Eye (tissue), 1 donor: ENCODE data around the gene GTF3C5.

Experiments
- DNase-seq: peaks from one replicate; pipeline ENCODE4 v3.0.0-alpha.2; 2015

The GTF3C5 gene

DNA sequence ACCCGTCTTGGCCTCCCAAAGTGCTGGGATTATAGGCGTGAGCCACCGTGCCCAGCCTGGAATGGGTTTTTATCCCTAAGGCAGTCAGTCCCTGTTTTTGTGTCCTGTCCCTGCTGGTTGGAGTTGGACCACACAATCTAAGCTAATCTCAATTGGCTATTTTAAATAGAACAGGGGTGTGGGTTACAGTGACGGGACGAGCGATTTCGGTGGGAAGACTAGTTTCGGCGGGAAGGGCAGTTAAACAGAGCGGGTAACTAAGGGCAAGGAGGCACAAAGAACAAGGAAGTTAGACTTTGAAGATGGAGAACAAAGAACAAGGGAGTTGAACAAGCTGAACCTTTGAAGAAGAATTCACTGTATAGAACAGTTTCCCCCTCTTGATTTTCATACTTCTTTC, 1.4 kb downstream of the GTF3C5 start:
- no peak for DNase-seq

DNA sequence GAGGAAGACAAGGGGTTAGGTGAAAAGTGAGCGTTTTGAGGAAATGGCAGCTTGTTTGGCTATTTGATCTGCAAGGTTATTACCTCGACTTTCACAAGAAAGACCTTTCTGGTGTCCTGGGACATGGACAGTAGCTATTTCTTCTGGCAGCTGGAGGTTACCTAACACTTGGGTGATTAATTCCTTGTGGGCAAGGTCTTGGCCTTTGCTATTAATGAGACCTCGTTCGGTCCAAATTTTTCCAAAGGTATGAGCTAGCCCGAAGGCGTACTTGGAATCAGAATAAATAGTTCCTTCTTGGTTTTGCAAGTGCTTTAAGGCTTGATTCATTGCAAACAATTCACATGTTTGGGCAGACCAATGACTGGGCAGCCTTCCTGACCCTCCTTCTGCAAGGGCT, 4.9 kb downstream of the GTF3C5 start:
- no peak for DNase-seq

DNA sequence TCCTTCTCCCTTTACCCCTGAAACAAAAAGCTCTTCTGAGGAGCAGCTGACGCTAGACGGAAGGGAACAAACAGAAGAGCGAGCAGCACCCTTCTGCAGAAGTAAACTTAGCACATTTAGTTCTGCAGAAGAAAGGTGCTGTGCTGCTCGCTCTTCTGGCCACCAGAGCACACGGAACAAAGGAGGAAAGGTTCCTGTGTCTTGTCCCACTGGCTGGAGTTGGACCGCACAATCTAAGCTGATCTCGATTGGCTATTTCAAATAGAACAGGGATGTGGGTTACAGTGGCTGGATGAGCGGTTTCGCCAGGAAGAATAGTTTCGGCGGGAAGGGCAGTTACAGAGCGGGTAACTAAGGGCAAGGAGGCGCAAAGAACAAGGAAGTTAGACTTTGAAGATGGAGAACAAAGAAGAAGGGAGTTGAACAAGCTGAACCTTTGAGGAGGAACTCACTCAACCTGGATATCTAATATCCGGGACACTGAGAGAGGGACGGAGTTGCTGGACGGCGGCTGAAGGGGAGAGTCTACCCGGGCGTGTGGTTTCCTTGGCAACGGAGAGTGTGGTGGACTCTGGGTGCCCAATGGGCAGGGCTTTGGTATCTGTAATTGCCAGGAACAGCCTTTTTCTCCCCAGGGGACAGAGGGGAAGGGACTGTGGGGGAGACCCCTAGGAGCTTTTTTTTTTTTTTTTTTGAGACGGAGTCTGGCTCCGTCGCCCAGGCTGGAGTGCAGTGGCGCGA, 7.1 kb downstream of the GTF3C5 start:
- DNase-seq = no peak

DNA sequence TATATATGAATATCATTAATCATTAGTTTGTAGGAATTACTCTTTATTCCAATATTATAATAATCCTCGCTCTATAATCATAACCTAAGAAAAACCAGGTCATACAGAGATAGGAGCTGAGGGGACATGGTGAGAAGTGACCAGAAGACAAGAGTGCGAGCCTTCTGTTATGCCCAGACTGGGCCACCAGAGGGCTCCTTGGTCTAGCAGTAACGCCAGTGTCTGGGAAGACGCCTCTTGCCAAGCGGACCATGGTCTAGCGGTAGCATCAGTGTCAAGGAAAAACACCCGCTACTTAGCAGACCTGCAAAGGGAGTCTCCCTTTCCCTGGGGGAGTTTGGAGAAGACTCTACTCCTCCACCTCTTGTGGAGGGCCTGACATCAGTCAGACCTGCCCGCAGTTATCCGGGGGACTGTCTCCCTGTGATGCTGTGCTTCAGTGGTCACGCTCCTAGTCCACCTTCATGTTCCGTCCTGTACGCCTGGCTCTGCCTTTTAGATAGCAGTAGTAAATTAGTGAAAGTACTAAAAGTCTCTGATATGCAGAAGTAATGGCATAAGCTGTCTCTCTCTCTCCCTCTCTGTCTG, 10.2 kb downstream of the GTF3C5 start:
- DNase-seq = peak; percentile 51

DNA sequence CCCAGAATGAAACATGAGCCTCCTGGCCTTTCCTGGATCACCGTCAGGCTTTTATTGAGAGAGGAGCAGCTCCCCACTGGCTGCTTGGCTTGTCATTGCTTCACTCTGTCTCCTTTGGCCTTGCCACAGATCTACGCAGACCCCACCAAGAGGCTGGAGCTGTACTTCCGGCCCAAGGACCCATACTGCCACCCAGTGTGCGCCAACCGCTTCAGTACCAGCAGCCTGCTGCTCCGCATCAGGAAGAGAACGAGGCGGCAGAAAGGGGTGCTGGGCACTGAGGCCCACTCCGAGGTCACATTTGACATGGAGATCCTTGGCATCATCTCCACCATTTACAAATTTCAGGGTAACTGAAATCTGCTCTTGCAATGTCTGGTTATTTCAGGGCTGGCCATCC, 11.2 kb downstream of the GTF3C5 start:
- DNase-seq = no peak

DNA sequence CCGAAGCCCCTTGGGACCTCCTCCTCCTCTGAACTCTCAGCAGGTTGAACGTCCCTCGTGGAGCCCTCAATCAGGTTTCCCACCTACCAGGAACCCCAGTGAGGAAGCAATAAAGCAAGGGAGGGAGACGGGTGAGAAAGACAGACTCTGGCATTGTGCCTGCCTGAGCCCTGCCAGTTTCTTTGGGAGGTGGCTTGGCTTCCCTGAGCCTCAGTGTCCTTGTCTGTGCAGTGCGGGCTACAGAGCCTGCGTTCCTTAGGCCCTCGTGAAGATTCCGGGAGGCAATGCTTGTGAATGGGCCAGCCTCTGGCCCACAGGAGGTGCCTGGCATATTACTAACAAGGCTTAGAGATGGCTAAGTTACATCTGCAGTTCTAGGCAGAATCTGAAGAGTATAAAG, 11.9 kb downstream of the GTF3C5 start:
- no peak for DNase-seq

DNA sequence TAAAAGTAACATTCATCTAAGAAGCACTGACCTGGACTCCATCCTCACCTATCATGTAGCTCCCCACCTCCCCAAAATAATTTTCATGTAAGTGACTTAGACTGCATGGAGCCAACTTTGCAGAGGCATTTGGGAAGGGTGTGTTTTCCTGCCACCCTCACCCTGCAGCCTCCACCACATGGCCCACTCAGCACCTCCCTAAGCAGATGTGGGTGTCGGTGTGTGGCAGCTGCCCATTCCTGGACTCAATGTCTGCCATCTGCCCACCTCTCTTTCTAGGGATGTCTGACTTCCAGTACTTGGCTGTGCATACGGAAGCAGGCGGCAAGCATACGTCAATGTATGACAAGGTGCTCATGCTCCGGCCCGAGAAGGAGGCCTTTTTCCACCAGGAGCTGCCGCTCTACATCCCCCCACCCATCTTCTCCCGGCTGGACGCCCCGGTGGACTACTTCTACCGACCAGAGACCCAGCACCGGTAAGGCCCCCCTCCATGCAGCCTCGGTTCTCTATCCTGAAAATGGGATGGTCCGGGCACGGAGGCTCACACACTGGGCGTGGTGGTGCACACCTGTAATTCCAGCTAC, 12.7 kb downstream of the GTF3C5 start:
- DNase-seq = no peak

DNA sequence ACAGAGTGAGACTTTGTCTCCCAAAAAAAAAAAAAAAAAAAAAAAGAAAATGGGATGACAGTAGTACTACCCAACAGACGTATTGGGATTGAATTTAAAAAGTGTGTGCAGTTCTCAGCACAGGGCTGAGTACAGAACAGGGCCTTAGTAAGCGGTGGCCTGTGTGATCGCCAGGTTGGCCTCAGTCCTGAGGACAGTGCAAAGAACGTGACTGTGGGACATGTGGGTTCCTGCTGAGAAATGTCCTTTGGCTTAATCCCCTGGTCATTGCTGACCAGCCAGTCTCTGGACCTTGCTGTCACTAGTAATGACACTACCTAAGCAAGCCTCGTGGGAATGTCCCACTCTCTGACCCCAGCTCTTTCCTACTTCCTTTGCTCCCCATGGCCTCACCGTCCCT, 13.3 kb downstream of the GTF3C5 start:
- no peak for DNase-seq

DNA sequence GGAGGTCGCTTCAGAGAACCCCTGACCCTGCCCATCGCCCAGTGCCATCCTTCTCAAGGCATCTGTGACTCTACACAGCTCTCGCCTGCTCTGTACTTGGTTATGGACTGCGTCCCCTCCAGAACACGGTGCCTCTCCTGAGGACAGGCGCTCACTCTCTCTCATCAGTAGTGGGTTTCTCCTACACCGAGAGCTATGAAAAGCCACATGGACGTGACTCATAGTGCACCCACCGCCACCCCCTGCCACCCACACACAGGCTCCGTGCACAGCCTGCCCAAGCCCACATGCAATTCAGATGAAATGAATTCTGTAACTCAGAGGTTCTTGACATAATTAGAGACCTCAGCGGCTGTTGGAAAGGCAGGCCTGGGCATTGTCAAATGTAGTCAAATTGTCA, 13.9 kb downstream of the GTF3C5 start:
- DNase-seq = no peak

DNA sequence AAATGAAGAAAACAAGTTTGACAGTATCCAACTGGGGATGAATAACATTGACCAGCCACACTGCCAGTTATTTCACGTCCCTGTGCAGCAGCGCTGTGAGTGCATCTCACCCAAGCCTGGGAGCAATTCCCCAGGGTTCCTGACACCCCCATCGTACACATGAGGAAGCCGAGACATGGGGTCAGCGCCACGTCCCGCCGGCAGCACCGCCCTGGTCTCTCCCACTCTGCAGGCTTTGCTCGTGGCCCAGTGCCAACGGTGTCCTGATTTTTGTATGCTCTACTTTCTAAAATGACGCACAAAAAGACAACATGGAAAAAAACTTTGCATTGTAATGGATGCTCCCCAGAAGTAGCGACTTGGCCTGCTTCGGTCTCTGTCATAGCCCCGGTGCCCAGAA, 14.3 kb downstream of the GTF3C5 start:
- no peak for DNase-seq

DNA sequence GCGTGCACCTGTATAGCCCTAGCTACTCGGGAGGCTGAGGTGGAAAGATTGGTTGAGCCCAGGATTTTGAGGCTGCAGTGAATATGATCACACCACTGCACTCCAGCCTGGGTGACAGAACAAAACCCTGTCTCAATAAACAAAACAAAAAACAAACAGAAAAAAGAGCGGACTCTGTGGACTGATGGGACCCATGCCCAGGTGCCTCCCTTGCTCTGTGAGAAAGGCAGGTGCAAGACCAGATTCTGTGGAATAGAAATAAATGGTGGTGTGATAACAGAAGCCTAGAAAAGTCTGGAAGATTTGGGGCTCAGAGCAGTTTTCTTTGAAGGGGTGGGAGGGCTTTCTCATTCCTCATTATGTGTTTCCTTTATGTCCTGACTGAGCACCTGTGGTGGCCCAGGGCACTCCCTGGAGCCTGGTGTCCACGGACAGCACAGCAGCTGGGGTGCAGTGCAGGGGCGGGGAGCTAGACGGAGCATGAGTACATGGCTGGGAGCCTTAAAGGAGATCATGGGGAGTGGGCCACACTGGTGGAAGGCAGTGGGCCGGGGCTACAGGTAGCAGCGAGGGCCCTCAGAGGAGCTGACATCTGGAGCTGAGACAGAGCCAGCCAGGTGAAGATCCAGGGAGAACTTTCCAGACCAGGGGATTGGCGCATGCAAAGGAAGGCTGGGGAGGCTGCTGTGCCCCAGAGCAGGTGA, 15.6 kb downstream of the GTF3C5 start:
- no peak for DNase-seq

DNA sequence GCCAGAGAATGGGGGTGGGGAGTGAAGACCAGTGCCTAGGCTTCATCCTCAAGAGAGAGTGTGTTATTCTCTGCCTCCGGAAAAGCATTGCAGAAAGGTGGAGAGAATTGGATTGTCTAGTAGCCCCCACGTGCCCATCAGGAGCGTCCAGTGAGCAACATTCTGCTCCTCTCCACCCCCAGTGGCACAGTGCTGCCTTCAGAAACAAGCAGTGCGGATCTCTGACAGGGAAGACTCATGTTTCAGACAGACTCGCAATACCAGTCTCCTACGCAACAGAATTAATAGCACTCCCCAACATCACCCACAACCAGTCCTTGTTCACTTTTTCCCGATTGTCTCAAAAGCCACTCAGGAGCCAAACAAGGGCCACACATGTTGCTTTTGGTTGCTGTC, 16.1 kb downstream of the GTF3C5 start:
- no peak for DNase-seq

DNA sequence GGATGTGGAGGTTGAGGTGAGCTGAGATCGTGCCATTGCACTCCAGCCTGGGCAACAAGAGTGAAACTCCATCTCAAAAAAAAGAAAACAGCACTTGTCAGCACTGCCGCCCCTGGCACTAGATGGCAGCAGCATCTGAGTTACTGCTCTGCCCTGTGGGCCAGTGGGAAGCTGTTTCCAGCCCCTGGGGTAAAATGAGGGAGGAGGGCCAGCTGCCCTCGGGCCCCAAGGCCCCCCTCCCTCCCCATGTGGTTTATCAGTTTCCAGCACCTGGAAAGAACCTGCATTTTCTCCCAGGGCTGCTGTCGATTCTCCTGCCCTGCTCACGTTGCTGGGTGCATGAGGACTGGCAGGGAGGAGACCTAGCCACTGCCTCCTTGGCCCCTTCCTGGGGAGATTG, 17.8 kb downstream of the GTF3C5 start:
- no peak for DNase-seq

DNA sequence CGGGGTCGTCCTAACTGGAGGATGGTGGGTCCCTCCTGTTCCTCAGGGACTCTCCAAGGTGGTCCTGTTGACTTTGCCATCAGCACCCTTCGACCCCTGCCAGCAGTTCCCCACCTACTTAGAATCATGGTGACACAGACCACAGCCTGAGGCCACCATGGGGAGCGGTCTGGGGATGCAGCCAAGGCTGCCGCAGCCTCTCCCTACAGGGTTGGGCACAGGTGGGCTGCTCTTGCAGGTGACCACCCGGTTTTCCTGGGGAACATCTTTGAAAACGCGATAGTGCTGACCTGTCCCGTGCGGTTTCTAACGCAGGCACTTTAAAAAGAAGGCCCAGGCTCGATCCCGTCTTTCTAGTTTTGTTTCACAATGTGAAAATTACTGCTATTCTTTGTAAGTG, 18.2 kb downstream of the GTF3C5 start:
- DNase-seq = no peak

DNA sequence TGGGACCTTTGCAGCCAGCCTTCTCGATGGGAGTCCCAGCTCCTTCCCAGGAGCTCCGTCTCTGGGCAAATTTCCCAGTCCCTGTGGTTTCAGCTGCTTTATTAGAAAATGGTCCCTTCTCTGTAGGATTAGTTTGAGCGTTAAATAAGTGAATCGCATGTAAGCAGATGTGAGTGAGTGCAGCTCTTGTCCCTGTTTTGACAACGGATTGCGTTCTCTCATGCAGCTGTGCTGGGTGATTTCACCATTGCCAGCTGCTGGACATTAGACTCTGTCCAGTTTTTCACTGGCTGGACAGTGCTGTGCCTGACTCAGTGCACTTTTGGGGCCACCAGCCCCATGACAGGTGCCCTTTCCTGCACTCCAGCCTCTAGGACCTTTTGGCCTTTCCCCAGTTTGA, 19.3 kb downstream of the GTF3C5 start:
- DNase-seq = no peak

DNA sequence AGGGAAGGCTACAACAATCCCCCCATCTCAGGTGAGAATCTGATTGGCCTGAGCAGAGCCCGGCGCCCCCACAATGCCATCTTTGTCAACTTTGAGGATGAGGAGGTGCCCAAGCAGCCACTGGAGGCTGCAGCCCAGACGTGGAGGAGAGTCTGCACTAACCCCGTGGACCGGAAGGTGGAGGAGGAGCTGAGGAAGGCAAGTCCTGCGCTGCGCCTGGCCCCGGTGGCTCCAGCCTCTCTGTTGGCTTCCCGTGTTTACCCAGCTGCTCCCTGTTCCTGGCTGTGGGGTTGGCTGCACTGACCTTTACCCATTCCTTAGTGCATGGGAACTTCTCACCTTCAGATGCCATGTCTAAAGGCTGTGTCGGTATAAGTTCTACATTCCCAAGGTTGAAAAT, 20.0 kb downstream of the GTF3C5 start:
- DNase-seq = no peak

DNA sequence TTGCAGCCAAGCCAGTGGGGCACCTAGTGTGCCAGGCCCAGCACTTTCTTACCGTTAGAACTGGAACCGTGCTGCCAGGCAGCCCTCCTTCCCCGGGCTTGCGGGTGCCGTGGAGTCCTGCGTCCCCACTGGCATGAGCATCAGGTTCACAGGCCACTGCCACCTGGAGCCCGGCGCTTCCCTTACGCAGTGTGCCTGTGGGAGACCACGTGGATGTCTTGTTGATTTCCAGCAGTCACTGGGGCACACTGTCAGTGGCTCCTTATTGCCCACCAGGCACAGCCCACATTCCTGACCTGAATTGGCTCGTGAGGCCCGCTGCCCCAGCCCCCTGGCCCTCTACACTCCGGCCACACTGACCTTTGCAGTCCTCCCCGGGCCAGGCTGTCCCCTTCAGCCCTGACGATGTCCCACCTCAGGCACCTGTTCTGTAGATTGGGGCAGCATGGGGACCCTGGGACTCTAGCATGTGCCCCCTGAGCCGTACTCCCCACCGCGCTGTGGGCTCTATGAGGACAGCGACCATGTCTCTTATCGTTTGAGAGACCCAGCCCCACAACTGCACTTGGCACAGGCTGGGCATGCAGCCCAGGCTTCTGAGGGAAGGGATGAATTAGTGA, 20.6 kb downstream of the GTF3C5 start:
- no peak for DNase-seq

DNA sequence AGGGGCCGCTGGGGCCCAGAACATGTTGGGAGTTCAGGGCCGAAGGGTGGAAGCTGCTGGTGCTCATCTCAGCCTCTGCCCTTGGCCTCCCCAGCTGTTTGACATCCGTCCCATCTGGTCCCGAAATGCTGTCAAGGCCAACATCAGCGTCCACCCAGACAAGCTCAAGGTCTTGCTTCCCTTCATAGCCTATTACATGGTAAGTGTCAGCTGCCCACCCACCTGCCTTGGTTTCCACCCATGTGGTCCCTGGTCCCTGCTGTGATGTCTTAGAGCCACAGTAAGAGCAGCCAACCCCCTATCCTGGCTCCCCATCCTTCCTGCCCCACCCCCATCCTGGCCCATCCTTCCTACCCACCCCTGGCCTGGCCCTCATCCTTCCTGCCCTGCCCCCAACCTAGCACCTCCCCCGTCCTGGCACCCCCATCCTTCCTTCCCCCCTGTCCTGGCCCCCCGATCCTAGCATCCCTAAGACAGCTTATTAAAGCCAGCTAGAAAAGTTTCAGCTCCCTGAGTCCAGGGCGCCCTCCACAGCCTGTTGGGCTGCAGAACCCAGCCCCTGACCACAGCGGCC, 21.3 kb downstream of the GTF3C5 start:
- no peak for DNase-seq

DNA sequence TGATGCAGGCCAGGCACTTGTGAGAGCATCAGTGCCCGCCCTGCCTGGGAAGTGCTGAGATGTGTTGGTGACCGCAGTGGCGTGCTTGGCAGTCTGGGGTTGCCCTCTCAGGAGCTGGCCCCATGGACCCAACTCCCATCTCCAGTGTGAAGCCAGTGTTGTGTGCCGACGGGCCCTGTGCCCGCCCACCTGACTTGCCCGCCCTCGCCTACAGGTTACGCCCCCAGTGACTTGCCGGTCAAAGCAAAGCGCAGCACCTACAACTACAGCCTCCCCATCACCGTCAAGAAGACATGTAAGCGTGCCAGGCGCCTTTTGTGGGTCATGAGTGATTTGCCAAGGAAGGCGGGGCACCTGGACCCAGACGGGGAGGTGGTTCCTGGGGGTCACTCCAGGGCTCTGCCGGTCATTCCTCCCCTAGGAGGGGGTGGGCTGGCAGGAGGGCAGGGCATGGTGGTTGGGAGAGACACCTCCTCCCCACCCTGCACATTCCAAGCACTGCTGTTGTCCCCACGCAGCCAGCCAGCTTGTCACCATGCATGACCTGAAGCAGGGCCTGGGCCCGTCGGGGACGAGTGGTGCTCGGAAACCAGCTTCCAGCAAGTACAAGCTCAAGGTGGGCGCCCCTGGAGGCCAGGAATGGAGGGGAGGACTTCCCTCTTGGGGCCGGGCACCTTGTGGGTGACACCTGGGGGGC, 23.5 kb downstream of the GTF3C5 start:
- no peak for DNase-seq

DNA sequence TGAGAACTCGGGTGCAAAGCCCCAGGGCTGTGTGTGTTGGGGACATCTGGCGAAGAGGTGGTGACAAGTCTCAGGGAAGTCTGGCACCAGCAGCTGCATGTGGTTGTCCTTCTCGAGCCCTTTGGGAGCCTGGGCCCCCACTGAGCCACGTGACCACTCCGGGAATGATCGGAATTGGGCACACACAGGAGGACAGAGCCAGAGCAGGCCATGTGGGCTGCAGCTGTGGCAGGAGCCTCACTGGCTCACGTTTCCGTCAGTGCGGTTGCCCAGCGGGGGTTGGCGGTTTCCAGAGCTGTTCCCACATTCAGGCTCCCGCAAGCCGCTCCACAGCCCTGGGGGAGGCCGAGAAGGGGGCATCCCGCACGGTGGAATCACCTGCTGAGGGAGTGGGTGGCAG, 24.2 kb downstream of the GTF3C5 start:
- peak; percentile 65 for DNase-seq

DNA sequence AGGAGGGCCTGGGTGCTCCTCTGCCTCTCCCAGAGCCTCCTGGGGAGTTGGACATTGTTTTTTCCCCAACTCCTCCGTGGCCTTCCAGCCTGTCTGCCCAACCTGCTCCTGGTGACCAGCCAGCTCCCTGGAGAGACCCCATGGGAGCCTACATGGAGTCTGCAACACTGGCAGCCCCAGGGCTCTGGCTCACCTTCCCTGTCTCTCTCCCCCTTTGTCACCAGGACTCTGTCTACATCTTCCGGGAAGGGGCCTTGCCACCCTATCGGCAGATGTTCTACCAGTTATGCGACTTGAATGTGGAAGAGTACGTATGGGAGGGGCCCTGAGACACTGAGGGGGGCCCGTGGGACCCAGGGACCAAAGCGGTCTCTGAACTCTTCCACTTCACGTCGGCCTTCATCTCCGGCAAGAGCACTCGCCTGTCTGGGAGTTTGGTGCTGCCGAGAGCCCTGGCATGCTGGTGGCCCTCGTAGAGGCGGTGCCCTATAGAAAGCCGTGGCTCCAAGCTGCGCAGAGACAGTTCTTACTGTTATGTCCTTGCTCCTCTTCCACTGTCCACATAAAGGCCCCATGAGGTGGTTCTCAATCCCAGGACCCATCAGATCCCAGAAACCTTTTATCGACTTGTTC, 25.1 kb downstream of the GTF3C5 start:
- DNase-seq = no peak

DNA sequence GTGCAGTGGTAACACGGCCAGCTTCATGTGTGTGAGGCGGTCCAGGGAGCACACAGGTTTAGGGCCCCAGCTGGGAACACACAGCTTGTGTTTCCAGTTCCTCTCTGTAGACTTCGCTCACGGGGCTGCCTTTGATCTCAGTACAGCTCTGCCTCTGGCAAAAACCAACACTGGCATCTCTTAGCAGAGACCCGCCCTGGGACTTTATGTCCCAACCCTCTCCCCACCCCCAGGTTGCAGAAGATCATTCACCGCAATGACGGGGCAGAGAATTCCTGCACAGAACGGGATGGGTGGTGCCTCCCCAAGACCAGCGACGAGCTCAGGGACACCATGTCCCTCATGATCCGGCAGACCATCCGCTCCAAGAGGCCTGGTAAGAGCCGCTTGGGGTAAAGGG, 25.7 kb downstream of the GTF3C5 start:
- DNase-seq = no peak
